ENCODE measurements around the gene PCED1B.

PCED1B gene

GRCh38 chr12:47209014-47209413, 129.6 kb downstream of the PCED1B start:
- no peak for DNase-seq (ENCODE audit: low read depth)
- no peak for TF ChIP-seq MAX (IDR thresholded peaks at IDR 0.05; ENCODE audit: low read depth, low read length)
- no peak for TF ChIP-seq MYC (IDR thresholded peaks at IDR 0.05; ENCODE audit: low read depth, low read length)
- no peak for TF ChIP-seq CTCF (IDR thresholded peaks at IDR 0.05; ENCODE audit: low read depth, low read length)
- no peak for TF ChIP-seq POLR2A (IDR thresholded peaks at IDR 0.05; ENCODE audit: extremely low read depth, insufficient read length)
- H3K4me3 ChIP-seq (ENCODE audit: low read depth, low read length): no peak overlapping the region

- H3K4me3 ChIP-seq (ENCODE audit: low read depth, low read length): no peak overlapping the region
- TF ChIP-seq CTCF (IDR thresholded peaks at IDR 0.05; ENCODE audit: low read depth, low read length) (no peak), POLR2A (IDR thresholded peaks at IDR 0.05; ENCODE audit: extremely low read depth, insufficient read length) (no peak), MYC (IDR thresholded peaks at IDR 0.05; ENCODE audit: low read depth, low read length) (no peak), MAX (IDR thresholded peaks at IDR 0.05; ENCODE audit: low read depth, low read length) (no peak)
- DNase-seq (ENCODE audit: low read depth): no peak
Observed at GRCh38 chr12:47210776-47211175, 131.4 kb downstream of the PCED1B start.

- DNase-seq (ENCODE audit: low read depth): no peak
- no peak overlapping the region for H3K4me3 ChIP-seq (ENCODE audit: low read depth, low read length)
- TF ChIP-seq MAX (IDR thresholded peaks at IDR 0.05; ENCODE audit: low read depth, low read length) (no peak), POLR2A (IDR thresholded peaks at IDR 0.05; ENCODE audit: extremely low read depth, insufficient read length) (no peak), CTCF (IDR thresholded peaks at IDR 0.05; ENCODE audit: low read depth, low read length) (no peak), MYC (IDR thresholded peaks at IDR 0.05; ENCODE audit: low read depth, low read length) (no peak)
Observed at GRCh38 chr12:47212701-47213039, 133.2 kb downstream of the PCED1B start.

GRCh38 chr12:47213396-47213795, 134.0 kb downstream of the PCED1B start:
- no peak for TF ChIP-seq MAX (IDR thresholded peaks at IDR 0.05; ENCODE audit: low read depth, low read length)
- TF ChIP-seq CTCF (IDR thresholded peaks at IDR 0.05; ENCODE audit: low read depth, low read length): no peak
- TF ChIP-seq POLR2A (IDR thresholded peaks at IDR 0.05; ENCODE audit: extremely low read depth, insufficient read length): no peak
- TF ChIP-seq MYC (IDR thresholded peaks at IDR 0.05; ENCODE audit: low read depth, low read length): no peak
- no peak overlapping the region for H3K4me3 ChIP-seq (ENCODE audit: low read depth, low read length)
- no peak for DNase-seq (ENCODE audit: low read depth)

- TF ChIP-seq CTCF (IDR thresholded peaks at IDR 0.05; ENCODE audit: low read depth, low read length) (no peak), MAX (IDR thresholded peaks at IDR 0.05; ENCODE audit: low read depth, low read length) (no peak), MYC (IDR thresholded peaks at IDR 0.05; ENCODE audit: low read depth, low read length) (no peak), POLR2A (IDR thresholded peaks at IDR 0.05; ENCODE audit: extremely low read depth, insufficient read length) (no peak)
- DNase-seq (ENCODE audit: low read depth): no peak
- no peak overlapping the region for H3K4me3 ChIP-seq (ENCODE audit: low read depth, low read length)
Observed at GRCh38 chr12:47214001-47214619, 134.7 kb downstream of the PCED1B start.
